22Rv1 (cell line): Measurements from ENCODE around the gene ZBTB40.

Source experiments
- CTCF ChIP-seq: fragments of 450-650 bp; IDR thresholded peaks from 2 replicates; pipeline ENCODE4 v1.5.1; 2017; ENCODE audit warnings: mild to moderate bottlenecking
- ZFX ChIP-seq: fragments of 450-650 bp; IDR thresholded peaks from 2 replicates; pipeline ENCODE4 v1.6.1; 2017; ENCODE audit warnings: antibody characterized with exemption, borderline replicate concordance

- TF ChIP-seq CTCF (no peak), ZFX (no peak)
Measured at GRCh38 chr1:22576150-22576544, 124.5 kb downstream of the ZBTB40 start.
